RPMI8226 (cell line): ENCODE data around the gene IQCF2.
A peak's percentile ranks its signal among the peaks of the same experiment; 100 is the strongest.
"Not testable (repeated sequence)": the region's sequence is repeated elsewhere in the genome, so short reads cannot be mapped to it uniquely, and the experiment has no call there.

ENCODE experiments used
- DNase-seq: peaks from one replicate; pipeline ENCODE4 v3.0.0-alpha.2; 2015

The IQCF2 gene

DNA sequence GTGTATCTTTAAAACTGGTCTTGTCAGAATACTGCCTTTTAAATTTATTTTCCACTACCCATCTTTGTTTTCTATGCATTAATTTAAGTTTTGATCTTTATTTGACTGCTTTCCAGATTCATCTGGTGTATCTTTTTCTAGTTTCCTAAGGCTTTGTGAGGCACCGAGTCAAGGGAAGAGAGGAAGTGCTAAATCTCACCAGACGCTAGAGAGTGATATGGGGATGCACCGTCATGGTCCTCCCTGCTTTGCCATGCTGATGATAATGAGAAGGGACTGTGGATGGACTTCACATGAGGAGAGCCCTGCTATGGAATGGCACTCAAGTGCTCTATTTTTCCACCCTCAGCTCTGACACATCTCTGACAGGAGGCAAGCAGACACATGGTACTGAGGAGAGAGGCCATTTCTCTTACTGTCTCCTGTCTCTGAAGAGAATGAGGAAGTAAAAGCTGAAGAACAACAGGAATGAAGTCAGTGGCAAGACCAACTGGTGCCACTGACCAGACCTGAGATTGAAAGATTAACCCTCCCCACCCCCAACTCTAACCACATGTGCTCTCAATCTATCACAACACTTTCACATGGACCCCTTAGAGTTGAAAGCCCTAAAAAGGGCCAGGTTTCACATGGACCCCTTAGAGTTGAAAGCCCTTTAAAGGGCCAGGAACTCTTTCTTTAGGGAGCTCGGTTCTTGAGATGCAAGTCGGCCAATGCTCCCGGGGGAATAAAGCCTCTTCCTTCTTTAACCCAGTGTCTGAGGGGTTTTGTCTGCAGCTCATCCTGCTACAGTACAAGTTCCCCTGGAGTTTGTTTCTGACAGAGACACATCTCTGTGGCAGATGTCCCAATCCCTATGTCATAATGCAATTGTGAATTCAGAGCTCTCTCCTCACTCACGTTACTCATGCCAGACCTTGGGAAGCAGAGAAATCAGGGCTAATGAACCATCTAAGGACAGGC, at the start of gene IQCF2:
IQCF2 (plus strand) TSS at position 913 of the 963 bp plus-strand sequence. CDS start 52 bp downstream, outside the sequence.
- DNase-seq, result no peak

DNA sequence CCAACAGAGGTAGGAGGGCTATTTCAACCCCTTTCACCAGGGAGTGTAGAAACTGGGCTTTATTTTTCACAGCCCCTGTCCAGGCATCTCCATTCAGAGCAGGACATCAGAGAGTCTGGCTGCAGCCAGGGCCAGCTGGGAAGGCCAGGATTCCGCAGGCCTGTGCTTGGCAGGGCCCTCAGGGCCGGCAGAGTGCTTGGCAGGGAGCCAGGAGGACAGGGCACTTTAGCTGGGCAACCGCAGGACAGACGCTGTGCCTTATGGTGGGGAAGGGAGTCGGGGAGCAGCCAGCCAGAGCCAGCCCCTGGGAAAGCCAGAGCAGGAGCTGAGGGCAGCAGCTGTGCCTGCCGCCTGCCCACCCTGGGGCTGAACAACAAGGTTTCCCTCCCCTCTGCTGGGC, 47.9 kb upstream of the IQCF2 start:
- no peak for DNase-seq

GRCh38 chr3:51814034-51814433, 47.4 kb upstream of the IQCF2 start:
- no peak for DNase-seq

GRCh38 chr3:51815614-51816013, 45.8 kb upstream of the IQCF2 start:
- DNase-seq, result no peak

DNA sequence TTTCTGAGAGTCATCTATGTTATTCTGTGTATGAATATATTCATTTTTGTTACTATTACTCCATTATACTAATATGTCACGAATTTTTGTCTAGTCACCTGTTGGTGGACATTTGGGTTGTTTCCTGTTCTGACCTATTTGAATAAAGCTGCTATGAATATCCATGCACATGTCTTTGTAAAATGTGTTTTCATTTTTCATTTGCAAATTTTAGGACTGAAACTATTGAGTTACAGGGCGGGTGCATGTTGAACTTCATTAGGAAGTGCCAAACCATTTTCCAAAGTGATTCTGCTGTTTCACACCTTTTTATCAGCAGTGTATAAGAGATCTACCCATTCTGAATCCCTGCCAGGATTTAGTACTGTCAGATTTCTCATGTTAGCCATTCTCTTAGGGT, 44.7 kb upstream of the IQCF2 start:
- DNase-seq, result no peak

- no peak for DNase-seq
These were observed 44.0 kb upstream of the IQCF2 start for GRCh38 chr3:51817375-51817774.

GRCh38 chr3:51819151-51819550, 42.3 kb upstream of the IQCF2 start:
- DNase-seq, result no peak

DNA sequence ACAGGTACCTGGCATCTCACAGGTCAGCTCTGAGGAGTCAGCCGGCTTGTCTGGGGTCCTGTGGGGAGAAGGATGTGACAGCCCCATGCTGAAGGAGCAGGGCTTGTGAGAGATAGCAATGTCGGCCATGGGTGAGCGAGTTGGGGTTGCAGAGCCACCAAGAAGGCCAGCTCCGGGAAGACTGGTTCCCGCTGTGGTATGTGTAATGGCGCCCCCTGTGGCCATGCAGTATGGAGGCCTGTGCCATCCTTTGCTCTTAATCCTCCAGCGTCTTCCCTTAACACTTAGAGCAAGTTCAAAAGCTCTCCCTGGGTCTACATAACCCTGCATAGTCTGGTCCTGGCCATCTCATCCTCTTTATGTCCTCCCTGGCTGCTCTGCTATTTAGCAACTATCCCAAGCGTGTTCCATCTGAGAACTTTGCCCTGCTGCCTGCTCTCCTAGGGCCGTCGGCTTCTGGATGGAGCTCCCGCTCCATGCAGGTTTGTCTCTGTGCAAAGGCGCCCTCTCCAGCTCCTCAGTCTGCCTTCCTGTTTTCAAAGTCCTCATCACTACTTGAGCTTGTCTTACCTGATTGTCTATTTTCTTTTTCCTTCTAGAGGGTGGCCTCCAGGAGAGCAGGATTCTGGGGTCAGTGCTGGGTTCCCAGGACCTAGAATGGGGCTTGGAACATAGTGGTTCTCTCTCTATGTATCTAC, 41.6 kb upstream of the IQCF2 start:
- DNase-seq, result peak; percentile 51

- DNase-seq, result no peak
These were observed 33.1 kb upstream of the IQCF2 start for GRCh38 chr3:51828297-51828696.

- DNase-seq, result no peak
These were observed 31.1 kb upstream of the IQCF2 start for GRCh38 chr3:51830345-51830744.

DNA sequence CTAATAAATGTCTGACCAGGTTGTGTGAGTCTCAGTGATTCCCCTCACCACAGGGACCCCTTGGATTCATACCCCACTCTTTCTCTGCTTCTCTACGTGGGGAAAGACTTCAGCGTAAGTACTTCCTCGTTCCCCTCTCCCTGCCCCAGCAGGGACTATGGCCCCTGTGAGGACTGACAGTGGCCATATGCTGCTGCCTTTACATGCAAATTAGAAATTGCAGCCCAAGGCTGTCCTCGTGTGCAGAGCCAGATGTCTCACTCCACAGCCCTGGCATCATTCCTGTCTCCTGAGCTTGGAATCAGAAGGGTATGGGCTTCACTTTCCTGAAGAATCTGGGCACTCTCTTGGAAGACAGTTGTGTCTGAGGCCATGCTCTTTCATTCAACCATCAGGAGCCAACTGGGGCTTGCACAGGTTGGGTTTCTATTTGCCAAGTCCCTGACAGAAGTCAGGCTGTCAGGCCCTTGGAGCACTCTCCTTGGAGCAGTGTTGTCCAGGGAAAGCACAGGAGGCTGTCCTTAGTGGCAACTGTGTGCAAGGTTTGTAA, 30.5 kb upstream of the IQCF2 start:
- DNase-seq, result no peak

DNA sequence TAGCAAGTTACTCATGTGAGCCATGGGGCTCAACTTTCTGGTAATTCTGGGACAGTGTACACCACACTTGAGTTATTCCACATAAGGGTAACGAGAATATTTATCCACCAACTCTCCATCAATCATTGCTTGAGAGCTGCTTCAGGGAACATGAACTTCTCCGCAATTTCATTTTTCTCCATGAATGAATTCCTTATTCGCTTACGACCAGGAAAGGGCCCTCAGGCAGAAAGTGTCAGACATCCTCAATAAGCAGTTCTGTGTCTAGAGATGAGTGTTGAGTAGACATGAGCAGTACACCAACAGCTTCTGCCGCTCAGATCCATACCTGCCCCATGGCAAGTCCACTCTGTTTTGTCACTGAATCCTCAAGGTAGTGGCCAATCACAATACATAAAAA, 24.8 kb upstream of the IQCF2 start:
- DNase-seq, result no peak

GRCh38 chr3:51845129-51845528, 16.3 kb upstream of the IQCF2 start:
- DNase-seq, result no peak

DNA sequence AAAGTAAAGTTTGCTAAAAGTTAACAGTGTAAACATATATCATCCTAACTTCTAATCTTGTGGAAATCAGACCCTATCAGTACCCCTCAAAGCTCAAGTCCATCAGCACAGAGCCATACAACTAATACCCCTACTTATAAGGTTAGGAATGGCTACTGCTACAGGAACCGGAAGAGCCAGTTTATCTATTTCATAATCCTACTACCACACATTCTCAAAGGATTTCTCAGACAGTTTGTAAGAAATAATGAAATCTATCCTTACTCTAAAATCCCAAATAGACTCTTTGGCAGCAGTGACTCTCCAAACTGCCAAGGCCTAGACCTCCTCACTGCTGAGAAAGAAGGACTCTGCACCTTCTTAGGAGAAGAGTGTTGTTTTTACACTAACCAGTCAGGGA, 6.0 kb upstream of the IQCF2 start:
- DNase-seq, result not testable (repeated sequence)

DNA sequence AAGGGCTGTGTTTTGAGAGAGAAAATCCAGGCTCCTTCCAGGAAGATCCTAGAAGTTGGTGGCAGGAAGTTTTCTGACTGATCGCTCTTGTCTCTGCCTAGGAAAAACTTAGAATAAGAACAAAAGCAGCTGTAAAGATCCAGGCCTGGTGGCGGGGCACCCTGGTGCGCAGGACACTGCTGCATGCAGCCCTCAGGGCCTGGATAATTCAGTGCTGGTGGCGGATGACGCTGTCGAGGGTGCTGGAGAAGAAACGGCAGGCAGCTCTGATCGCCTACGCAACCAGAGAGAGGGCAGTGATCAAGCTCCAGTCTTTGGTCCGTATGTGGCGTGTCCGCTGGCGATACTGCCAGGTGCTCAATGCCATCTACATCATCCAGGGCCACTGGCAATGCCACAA, 1.5 kb downstream of the IQCF2 start:
- DNase-seq, result no peak

DNA sequence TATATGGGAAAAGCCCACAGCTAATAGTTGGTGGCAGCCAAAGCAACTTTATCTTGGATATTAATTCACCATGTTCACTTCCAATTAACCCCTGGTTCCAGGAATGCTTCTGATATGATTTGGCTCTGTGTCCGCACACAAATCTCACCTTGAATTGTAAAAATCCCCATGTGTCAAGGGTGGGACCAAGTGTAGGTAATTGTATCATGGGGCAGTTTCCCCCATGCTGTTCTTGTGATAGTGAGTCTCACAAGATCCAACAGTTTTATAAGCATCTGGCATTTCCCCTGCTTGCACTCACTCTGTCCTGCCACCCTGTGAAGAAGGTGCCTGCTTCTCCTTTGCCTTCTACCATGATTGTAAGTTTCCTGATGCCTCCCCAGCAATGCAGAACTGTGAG, 7.5 kb downstream of the IQCF2 start:
- DNase-seq, result not testable (repeated sequence)

- no peak for DNase-seq
These were observed 7.9 kb downstream of the IQCF2 start for GRCh38 chr3:51869304-51869703.

DNA sequence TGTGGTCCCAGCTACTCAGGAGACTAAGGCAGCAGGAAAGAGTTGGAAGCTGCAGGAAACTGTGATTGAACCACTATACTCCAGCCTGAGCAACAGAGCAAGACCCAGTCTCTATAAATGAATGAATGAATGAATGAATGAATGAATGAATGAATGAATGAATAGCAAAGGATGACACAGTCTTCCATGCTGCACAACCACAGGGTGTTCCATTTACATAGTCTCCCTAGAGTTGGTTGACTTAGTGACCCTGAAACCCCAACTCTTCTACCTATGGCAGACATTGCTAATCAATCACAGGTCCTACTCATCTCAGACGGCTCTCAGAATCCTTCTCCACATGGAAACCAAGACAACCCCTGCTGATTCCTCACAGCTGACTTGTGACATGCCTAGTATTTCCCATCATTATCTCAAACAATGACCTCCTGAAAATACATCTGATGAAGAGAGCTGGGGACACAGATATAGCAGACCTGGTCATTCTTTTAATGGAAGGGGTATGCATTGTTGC, 11.9 kb downstream of the IQCF2 start:
- no peak for DNase-seq

DNA sequence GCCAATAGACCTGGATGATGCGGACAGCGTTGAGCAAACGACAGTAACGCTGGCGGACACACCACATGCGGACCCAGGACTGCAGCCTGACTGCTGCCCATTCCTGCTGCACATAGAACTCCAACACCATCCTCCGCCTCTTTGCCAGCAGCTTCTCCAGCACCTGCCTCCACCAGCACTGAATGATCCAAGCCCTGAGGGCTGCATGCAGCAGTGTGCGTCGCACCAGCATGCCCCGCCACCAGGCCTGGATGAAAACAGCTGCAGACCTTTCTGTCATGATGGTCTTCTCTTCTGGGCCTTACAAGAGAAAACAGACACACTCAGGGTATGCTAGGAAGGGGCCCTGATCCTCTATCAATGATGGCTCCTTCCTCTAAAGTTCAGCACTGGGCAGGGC, 12.5 kb downstream of the IQCF2 start:
- DNase-seq, result no peak

DNA sequence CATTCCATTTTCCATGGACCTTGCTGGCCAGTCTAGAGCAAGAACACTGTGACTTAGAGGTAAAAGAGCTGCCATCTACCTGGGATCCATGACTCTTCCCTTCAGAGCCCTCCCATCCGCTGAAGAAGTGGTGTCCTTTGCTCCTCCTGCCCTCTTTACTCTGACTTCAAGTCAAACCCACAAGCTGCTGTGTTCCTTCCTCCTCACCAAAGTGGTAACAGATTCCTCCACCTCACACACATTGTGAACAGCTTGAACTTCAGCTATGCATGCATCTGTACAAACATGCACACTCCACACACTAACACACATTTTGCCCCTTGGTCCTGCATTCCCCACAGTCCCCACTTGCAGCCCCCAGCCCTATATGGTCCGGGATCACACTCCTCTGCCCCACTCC, 13.0 kb downstream of the IQCF2 start:
- DNase-seq, result no peak

DNA sequence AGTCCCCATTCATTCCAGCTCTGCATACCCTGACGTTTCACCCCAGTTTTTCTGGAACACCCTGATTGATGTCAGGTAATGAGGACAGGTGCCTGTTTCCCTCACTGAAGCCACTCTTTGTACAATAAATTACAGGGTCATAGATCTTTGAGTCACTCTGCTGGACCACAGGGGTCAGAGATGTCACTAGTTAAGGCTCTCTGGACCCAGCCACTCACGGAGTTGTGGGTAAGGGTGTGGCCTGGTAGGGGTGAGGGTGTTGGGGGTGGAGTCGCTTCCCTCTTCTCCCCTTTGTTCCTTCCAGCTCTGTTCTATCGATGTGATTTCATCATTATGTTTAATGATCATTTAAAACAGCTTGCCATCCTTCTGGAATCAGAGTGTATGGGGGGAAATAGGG, 13.5 kb downstream of the IQCF2 start:
- no peak for DNase-seq

- no peak for DNase-seq
These were observed 14.1 kb downstream of the IQCF2 start, which contains the start of gene IQCF5 for GRCh38 chr3:51875501-51875900. IQCF5 (minus strand) TSS chr3:51875601; CDS start chr3:51875531, 70 bp downstream.

- no peak for DNase-seq
These were observed 14.8 kb downstream of the IQCF2 start for GRCh38 chr3:51876186-51876585.

GRCh38 chr3:51879937-51880336, 18.5 kb downstream of the IQCF2 start:
- DNase-seq, result no peak
